GM23338 (cell line): ENCODE data around the gene PHYH. TPM values are rescaled to one million over a fixed set of nuclear protein-coding genes. Genes with fewer than 3 reads are reported as not detected.

ENCODE experiments used
- ATAC-seq: fragments of 200-7000 bp; cut with Tn5 transposase; 3 replicates; pipeline ENCODE4 v1.9.1; 2020
- DNase-seq: peaks from one replicate; pipeline ENCODE4 v3.0.0-alpha.2; 2015; ENCODE audit warnings: low spot score
- H2AFZ ChIP-seq: fragments of 200-600 bp; sonication (generic); 2 replicates; pipeline ENCODE4 v1.8.0; 2016; ENCODE audit warnings: antibody characterized with exemption, mild to moderate bottlenecking, moderate library complexity
- H3F3A ChIP-seq: fragments of 200-600 bp; sonication (generic); replicated peaks from 2 replicates; pipeline ENCODE4 v1.8.0; 2017; ENCODE audit warnings: antibody characterized with exemption, mixed run types, low read depth
- H3K27ac ChIP-seq: fragments of 200-600 bp; sonication (generic); 2 replicates; pipeline ENCODE4 v1.6.1; 2016; ENCODE audit warnings: low read depth
- H3K27me3 ChIP-seq: fragments of 200-600 bp; sonication (generic); 2 replicates; pipeline ENCODE4 v1.8.0; 2016; ENCODE audit warnings: mild to moderate bottlenecking, mixed run types, moderate library complexity; ENCODE audit not compliant: insufficient read depth
- H3K36me3 ChIP-seq: fragments of 200-600 bp; sonication (generic); 2 replicates; pipeline ENCODE4 v1.8.0; 2016; ENCODE audit warnings: mild to moderate bottlenecking; ENCODE audit not compliant: insufficient read depth
- H3K4me1 ChIP-seq: fragments of 200-600 bp; sonication (generic); 2 replicates; pipeline ENCODE4 v1.8.0; 2016; ENCODE audit warnings: mild to moderate bottlenecking, moderate library complexity; ENCODE audit not compliant: insufficient read depth
- H3K4me2 ChIP-seq: fragments of 200-600 bp; sonication (generic); 2 replicates; pipeline ENCODE4 v1.7.1; 2017; ENCODE audit warnings: mixed run types
- H3K4me3 ChIP-seq: fragments of 200-600 bp; sonication (generic); 2 replicates; pipeline ENCODE4 v1.6.1; 2016; ENCODE audit warnings: mixed run types
- H3K79me2 ChIP-seq: fragments of 200-600 bp; sonication (generic); replicated peaks from 2 replicates; pipeline ENCODE4 v1.8.0; 2017; ENCODE audit warnings: mild to moderate bottlenecking; ENCODE audit not compliant: insufficient read depth
- H3K9me2 ChIP-seq: fragments of 200-600 bp; sonication (generic); 2 replicates; pipeline ENCODE4 v1.8.0; 2017; ENCODE audit not compliant: insufficient read depth
- H4K20me1 ChIP-seq: fragments of 200-600 bp; sonication (generic); replicated peaks from 2 replicates; pipeline ENCODE4 v1.8.0; 2017; ENCODE audit warnings: mild to moderate bottlenecking; ENCODE audit not compliant: insufficient read depth
- H3K27ac Mint-ChIP-seq: 2 replicates; pipeline ENCODE4 v1.8.0; 2020; ENCODE audit warnings: inconsistent platforms, mild to moderate bottlenecking, moderate library complexity, mixed read lengths
- H3K27me3 Mint-ChIP-seq: 3 replicates; pipeline ENCODE4 v1.8.0; 2022; ENCODE audit warnings: low read depth, mild to moderate bottlenecking, moderate library complexity, mixed read lengths, inconsistent platforms; ENCODE audit not compliant: insufficient read depth, poor library complexity
- H3K36me3 Mint-ChIP-seq: 3 replicates; pipeline ENCODE4 v1.8.0; 2021; ENCODE audit warnings: low read depth, mild to moderate bottlenecking, inconsistent platforms, moderate library complexity, mixed read lengths
- H3K4me1 Mint-ChIP-seq: 3 replicates; pipeline ENCODE4 v1.8.0; 2020; ENCODE audit warnings: mild to moderate bottlenecking, inconsistent platforms, mixed read lengths
- H3K4me3 Mint-ChIP-seq: 3 replicates; pipeline ENCODE4 v1.8.0; 2021; ENCODE audit warnings: moderate library complexity, mild to moderate bottlenecking, inconsistent platforms, mixed read lengths
- H3K9me3 Mint-ChIP-seq: 3 replicates; pipeline ENCODE4 v1.8.0; 2020; ENCODE audit warnings: moderate library complexity, mild to moderate bottlenecking, inconsistent platforms, mixed read lengths
- CREB1 ChIP-seq: fragments of 250-450 bp; sonication (Bioruptor Pico); IDR thresholded peaks from 2 replicates; pipeline ENCODE4 v1.5.0; 2020; ENCODE audit warnings: low read depth, mild to moderate bottlenecking, moderate library complexity
- EZH2 ChIP-seq: fragments of 200-600 bp; sonication (generic); IDR thresholded peaks from one replicate; pipeline ENCODE4 v1.8.0; 2017; ENCODE audit warnings: antibody characterized with exemption, mild to moderate bottlenecking, low read depth; ENCODE audit not compliant: unreplicated experiment
- EZH2phosphoT487 ChIP-seq: fragments of 200-600 bp; sonication (generic); IDR thresholded peaks from one replicate; pipeline ENCODE4 v1.8.1; 2018; ENCODE audit warnings: antibody characterized with exemption; ENCODE audit not compliant: unreplicated experiment
- NANOG ChIP-seq: IDR thresholded peaks from 2 replicates; pipeline ENCODE4 v1.6.1; 2016; ENCODE audit warnings: antibody characterized with exemption, borderline replicate concordance
- POLR2AphosphoS5 ChIP-seq: IDR thresholded peaks from 2 replicates; pipeline ENCODE4 v1.6.1; 2016; ENCODE audit warnings: antibody characterized with exemption, low read depth
- STAT1 ChIP-seq: IDR thresholded peaks from one replicate; pipeline ENCODE4 v1.6.1; 2016; ENCODE audit warnings: antibody characterized with exemption; ENCODE audit not compliant: unreplicated experiment
- ZNF114 ChIP-seq: fragments of 250-450 bp; sonication (Bioruptor Pico); IDR thresholded peaks from 2 replicates; pipeline ENCODE4 v1.5.0; 2020; ENCODE audit warnings: mild to moderate bottlenecking, moderate library complexity
- ZNF331 ChIP-seq: fragments of 250-450 bp; sonication (Bioruptor Pico); IDR thresholded peaks from 2 replicates; pipeline ENCODE4 v1.5.0; 2020; ENCODE audit warnings: low read depth, mild to moderate bottlenecking, moderate library complexity
- polyA plus RNA-seq: library from polyadenylated mRNA; unstranded; fragments of >200 nt; fragmentation: Nextera tagmentation; extraction: Ambion mirVana; gene quantifications from 2 replicates; pipeline ENCODE4 v1.2.1, GENCODE V29; 2016
- total RNA-seq: library from RNA; depleted of rRNA; stranded (reverse); fragments of >200 nt; shearing (Covaris generic); gene quantifications from 2 replicates; pipeline ENCODE4 v1.2.3, GENCODE V29; 2014
- TF ChIP-seq, protein P1 (sequence below): IDR thresholded peaks from 2 replicates; pipeline ENCODE4 v1.6.1; 2016; ENCODE audit warnings: antibody characterized with exemption
- TF ChIP-seq, protein P2 (sequence below): IDR thresholded peaks from one replicate; pipeline ENCODE4 v1.6.1; 2018; ENCODE audit warnings: antibody characterized with exemption; ENCODE audit not compliant: unreplicated experiment

The PHYH gene
- total and polyA plus RNA-seq, 2 experiments from 2014 or later = 10.9 to 29.8 TPM

DNA sequence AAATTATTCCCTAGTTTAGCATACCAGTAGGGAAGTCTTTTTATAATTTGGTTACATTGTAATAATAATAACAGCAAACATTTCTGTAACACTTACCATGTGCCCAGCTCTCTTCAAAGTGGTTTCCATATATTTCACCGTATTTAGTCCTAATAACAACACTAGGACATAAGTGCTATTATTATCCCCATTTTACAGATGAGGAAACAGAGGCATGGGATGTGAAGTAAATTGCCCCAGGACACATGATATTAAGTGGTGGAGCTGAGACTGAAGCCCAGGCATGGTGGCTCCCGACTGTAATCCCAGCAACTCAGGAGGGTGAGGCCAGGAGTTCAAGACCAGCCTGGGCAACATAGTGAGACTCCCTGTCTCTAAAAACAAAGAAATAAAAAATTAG, 5.1 kb downstream of the PHYH start:
- peaks cover 12% of the 10 kb centered on the region for H3K4me1 Mint-ChIP-seq
- TF ChIP-seq ZNF114 (no peak), ZNF331 (CRISPR knock-in tag) (no peak), POLR2AphosphoS5 (no peak), CREB1 (CRISPR knock-in tag) (no peak), EZH2 (no peak), NANOG (no peak)
- DNase-seq = no peak

DNA sequence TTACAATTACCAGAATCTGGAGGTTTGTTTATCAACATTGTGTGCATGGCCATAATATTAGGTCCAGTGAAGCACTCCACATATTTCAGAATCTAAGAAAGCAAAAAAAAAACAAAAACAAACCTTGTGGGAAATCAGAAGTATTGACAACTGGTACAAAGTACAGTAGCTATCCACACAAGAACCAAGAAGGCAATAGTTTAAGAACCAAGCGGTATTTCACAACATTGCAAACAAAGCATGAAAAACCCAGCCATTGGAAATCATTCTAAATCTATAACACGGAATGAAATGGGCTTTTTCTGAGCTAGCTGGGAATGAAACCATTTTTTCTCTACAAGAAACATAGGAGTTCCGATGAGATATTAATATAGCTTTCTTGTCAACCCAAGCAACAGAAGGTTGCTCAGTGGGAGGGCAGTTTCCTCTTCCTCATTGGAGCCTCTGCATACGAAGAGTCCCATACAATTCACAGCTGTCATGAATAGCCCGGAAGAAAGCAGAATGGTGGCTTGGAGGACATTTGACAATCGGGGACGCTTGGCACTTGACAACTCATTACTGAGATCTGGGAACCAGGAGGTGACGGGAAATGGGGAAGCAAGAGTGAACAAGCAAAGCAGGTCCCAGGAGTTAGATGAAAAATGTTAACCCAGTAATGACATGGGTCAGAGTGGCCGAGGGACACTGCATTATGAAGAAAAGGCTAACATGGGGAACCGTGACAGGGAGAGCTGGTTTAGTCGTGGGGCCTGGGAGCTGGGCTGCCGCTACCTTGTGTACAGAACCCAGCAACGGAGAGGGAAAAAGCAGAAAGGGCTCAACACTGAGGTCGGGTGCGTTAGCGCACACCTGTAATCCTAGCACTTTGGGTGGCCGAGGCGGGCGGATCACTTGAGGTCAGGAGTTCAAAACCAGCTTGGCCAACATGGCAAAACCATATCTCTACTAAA, 7.8 kb downstream of the PHYH start:
- Mint-ChIP-seq H3K36me3 (peaks cover 6% of the 10 kb centered on the region; the same call in 2 of the 3 replicates), H3K27ac (no peak overlapping the region), H3K27me3 (peaks cover 8% of the 10 kb centered on the region), H3K4me1 (peaks cover 8% of the 10 kb centered on the region), H3K4me3 (no peak overlapping the region), H3K9me3 (no peaks in the 10 kb centered on the region)
- no peak overlapping the region for H3K27ac ChIP-seq
- no peak overlapping the region for H3K4me2 ChIP-seq
- no peaks in the 10 kb centered on the region for H3K79me2 ChIP-seq
- no peaks in the 10 kb centered on the region for H3K27me3 ChIP-seq
- H3K4me1 ChIP-seq = peaks cover 7% of the 10 kb centered on the region; the same call in 1 of the 2 replicates
- no peak for DNase-seq
- no peak overlapping the region for H2AFZ ChIP-seq
- H3K4me3 ChIP-seq = no peak overlapping the region
- ATAC-seq = no peak
- no peaks in the 10 kb centered on the region for H3K9me2 ChIP-seq
- no peaks in the 10 kb centered on the region for H4K20me1 ChIP-seq
- H3F3A ChIP-seq = peaks cover 3% of the 10 kb centered on the region; the same call in 1 of the 2 replicates
- TF ChIP-seq EZH2phosphoT487 = no peak
- TF ChIP-seq EZH2 = no peak
- TF ChIP-seq, protein P1, sequence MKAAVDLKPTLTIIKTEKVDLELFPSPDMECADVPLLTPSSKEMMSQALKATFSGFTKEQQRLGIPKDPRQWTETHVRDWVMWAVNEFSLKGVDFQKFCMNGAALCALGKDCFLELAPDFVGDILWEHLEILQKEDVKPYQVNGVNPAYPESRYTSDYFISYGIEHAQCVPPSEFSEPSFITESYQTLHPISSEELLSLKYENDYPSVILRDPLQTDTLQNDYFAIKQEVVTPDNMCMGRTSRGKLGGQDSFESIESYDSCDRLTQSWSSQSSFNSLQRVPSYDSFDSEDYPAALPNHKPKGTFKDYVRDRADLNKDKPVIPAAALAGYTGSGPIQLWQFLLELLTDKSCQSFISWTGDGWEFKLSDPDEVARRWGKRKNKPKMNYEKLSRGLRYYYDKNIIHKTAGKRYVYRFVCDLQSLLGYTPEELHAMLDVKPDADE = no peak
- TF ChIP-seq STAT1 = no peak
- TF ChIP-seq, protein P2, sequence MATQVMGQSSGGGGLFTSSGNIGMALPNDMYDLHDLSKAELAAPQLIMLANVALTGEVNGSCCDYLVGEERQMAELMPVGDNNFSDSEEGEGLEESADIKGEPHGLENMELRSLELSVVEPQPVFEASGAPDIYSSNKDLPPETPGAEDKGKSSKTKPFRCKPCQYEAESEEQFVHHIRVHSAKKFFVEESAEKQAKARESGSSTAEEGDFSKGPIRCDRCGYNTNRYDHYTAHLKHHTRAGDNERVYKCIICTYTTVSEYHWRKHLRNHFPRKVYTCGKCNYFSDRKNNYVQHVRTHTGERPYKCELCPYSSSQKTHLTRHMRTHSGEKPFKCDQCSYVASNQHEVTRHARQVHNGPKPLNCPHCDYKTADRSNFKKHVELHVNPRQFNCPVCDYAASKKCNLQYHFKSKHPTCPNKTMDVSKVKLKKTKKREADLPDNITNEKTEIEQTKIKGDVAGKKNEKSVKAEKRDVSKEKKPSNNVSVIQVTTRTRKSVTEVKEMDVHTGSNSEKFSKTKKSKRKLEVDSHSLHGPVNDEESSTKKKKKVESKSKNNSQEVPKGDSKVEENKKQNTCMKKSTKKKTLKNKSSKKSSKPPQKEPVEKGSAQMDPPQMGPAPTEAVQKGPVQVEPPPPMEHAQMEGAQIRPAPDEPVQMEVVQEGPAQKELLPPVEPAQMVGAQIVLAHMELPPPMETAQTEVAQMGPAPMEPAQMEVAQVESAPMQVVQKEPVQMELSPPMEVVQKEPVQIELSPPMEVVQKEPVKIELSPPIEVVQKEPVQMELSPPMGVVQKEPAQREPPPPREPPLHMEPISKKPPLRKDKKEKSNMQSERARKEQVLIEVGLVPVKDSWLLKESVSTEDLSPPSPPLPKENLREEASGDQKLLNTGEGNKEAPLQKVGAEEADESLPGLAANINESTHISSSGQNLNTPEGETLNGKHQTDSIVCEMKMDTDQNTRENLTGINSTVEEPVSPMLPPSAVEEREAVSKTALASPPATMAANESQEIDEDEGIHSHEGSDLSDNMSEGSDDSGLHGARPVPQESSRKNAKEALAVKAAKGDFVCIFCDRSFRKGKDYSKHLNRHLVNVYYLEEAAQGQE = no peak
- TF ChIP-seq ZNF331 (CRISPR knock-in tag) = no peak
- no peaks in the 10 kb centered on the region for H3K36me3 ChIP-seq

More for the DNA sequence above, 5.1 kb downstream of the PHYH start:
- no peak overlapping the region for H3K4me3 ChIP-seq
- no peak overlapping the region for H3K4me3 Mint-ChIP-seq
- H3K27me3 Mint-ChIP-seq = peaks cover 12% of the 10 kb centered on the region
- H3K79me2 ChIP-seq = no peaks in the 10 kb centered on the region
- no peak overlapping the region for H3K4me2 ChIP-seq
- H3K9me3 Mint-ChIP-seq = no peaks in the 10 kb centered on the region
- no peaks in the 10 kb centered on the region for H3K36me3 ChIP-seq
- peaks cover 3% of the 10 kb centered on the region; the same call in 2 of the 3 replicates for H3K36me3 Mint-ChIP-seq
- no peak overlapping the region for H2AFZ ChIP-seq
- H3K27ac Mint-ChIP-seq = no peak overlapping the region
- H3K4me1 ChIP-seq = peaks cover 11% of the 10 kb centered on the region; the same call in 1 of the 2 replicates
- 0 out of 2 replicates have a peak, but pooled peaks cover 5% of the 10 kb centered on the region for H3K27me3 ChIP-seq
- ATAC-seq = no peak
- H3K27ac ChIP-seq = no peak overlapping the region
- H3K9me2 ChIP-seq = no peaks in the 10 kb centered on the region
- H3F3A ChIP-seq = peaks cover 8% of the 10 kb centered on the region; the same call in 1 of the 2 replicates
- no peaks in the 10 kb centered on the region for H4K20me1 ChIP-seq
